B cell (primary cell): ENCODE measurements around the gene GNG2.

ENCODE experiments used
- CTCF ChIP-seq: fragments of 200-600 bp; IDR thresholded peaks from one replicate; pipeline ENCODE4 v1.8.0; 2022; ENCODE audit warnings: antibody characterized with exemption, mild to moderate bottlenecking
- EZH2 ChIP-seq: IDR thresholded peaks from 2 replicates; pipeline ENCODE4 v1.6.1; 2012; ENCODE audit warnings: borderline replicate concordance, low read depth, mild to moderate bottlenecking, moderate library complexity, low read length; ENCODE audit not compliant: insufficient read depth, poor library complexity, severe bottlenecking

GRCh38 chr14:51856792-51857296, 3.6 kb upstream of the GNG2 start:
- TF ChIP-seq EZH2: no peak
- TF ChIP-seq CTCF: no peak
